HFF-Myc (cell line): Measurements from ENCODE around the gene TSPAN12.

Source experiments
- DNase-seq: peaks from one replicate; pipeline ENCODE4 v3.0.0-alpha.2; 2011; ENCODE audit warnings: low read depth; ENCODE audit errors: extremely low read depth
- H3K4me3 ChIP-seq: replicated peaks from 2 replicates; pipeline ENCODE4 v1.5.1; 2011; ENCODE audit warnings: low read depth, mild to moderate bottlenecking, control low read depth, low read length
- TF ChIP-seq, protein P1 (sequence below): IDR thresholded peaks from 2 replicates; pipeline ENCODE4 v1.5.1; 2012; ENCODE audit warnings: mild to moderate bottlenecking, low read depth, low read length, control low read depth; ENCODE audit errors: missing control alignments

The TSPAN12 gene

GRCh38 chr7:120862987-120863590, 5.1 kb upstream of the TSPAN12 start:
- no peak overlapping the region for H3K4me3 ChIP-seq
- TF ChIP-seq, protein P1, sequence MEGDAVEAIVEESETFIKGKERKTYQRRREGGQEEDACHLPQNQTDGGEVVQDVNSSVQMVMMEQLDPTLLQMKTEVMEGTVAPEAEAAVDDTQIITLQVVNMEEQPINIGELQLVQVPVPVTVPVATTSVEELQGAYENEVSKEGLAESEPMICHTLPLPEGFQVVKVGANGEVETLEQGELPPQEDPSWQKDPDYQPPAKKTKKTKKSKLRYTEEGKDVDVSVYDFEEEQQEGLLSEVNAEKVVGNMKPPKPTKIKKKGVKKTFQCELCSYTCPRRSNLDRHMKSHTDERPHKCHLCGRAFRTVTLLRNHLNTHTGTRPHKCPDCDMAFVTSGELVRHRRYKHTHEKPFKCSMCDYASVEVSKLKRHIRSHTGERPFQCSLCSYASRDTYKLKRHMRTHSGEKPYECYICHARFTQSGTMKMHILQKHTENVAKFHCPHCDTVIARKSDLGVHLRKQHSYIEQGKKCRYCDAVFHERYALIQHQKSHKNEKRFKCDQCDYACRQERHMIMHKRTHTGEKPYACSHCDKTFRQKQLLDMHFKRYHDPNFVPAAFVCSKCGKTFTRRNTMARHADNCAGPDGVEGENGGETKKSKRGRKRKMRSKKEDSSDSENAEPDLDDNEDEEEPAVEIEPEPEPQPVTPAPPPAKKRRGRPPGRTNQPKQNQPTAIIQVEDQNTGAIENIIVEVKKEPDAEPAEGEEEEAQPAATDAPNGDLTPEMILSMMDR, result no peak
- DNase-seq, result no peak

DNA sequence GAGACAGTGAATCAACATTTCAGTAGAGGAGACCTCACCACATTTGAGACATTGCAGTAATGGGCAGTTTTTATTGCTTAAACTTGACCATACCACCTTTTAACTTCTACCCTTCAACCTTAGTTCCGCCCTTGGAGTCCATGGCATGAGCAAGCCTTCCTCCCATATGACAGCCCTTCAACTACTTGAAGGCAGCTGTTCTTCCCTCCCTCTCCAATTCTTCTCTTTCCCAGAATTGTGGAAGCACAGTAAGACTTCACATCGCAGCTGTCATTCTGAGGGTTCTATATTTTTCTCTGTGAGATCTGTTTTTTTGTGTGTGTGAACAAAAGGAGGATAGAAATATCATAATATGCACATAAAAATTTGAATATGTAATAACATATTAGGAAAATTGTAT, 2.2 kb upstream of the TSPAN12 start:
- TF ChIP-seq, protein P1, result no peak

DNA sequence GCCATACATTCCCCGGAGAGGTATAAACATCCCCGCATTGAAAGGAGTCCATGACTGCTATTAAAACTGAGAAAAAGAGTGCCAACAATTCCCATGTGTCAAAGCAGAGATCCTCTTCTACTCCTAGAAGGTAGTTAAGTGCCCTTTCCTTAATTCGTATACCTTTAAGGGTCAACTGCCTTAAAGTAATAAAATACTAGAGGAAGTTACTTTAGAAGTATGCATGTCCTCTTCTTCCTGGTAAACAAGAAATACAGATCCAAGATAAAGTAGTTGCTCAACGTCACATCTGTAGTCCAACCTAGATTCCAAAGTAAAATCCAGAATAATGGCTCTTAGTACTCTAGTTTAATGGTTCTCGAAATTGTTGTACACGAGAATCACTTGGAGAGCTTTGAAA, 1.5 kb upstream of the TSPAN12 start:
- no peak overlapping the region for H3K4me3 ChIP-seq
- TF ChIP-seq, protein P1, result no peak
- no peak for DNase-seq

More for the DNA sequence above, 2.2 kb upstream of the TSPAN12 start:
- no peak for DNase-seq
- H3K4me3 ChIP-seq, result no peak overlapping the region

GRCh38 chr7:120856621-120857352, 1.2 kb downstream of the TSPAN12 start:
- H3K4me3 ChIP-seq, result peak overlapping the region; percentile 50
- DNase-seq, result no peak
- TF ChIP-seq, protein P1, result no peak

- DNase-seq, result no peak
- TF ChIP-seq, protein P1, result no peak
- no peak overlapping the region for H3K4me3 ChIP-seq
Observed at GRCh38 chr7:120856198-120856597, 1.7 kb downstream of the TSPAN12 start.

DNA sequence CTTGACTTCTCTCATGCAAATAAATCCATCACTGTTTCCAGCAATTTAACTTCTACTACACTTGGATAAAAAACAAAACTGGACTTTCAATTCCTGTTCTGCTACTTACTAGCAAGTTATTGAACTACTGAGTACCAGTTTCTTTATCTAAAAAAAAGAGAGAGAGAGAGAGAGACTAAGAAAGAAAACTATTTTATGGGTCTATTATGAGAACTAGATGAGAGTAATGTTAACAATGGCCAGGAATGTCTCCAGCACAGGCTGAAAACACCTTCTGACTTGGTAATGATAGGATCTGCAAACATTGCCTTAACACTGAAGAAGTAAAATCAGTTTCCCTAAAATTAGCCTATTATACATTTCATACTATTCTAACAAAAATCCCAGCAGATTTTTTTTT, 5.2 kb downstream of the TSPAN12 start:
- TF ChIP-seq, protein P1, result no peak
- DNase-seq, result no peak
- no peak overlapping the region for H3K4me3 ChIP-seq
